HK-2 (cell line): ENCODE data around the gene BLCAP.
"Not testable (repeated sequence)": the region's sequence is repeated elsewhere in the genome, so short reads cannot be mapped to it uniquely, and the experiment has no call there.

Experiments
- DNase-seq: peaks from one replicate; pipeline ENCODE4 v3.0.0-alpha.2; 2018; ENCODE audit not compliant: unreplicated experiment

BLCAP gene

GRCh38 chr20:37484331-37484730 lies 43.3 kb downstream of the BLCAP start:
- DNase-seq, result no peak

- DNase-seq, result no peak
Measured at GRCh38 chr20:37481610-37482009, 46.1 kb downstream of the BLCAP start.

GRCh38 chr20:37480919-37481318 lies 46.8 kb downstream of the BLCAP start:
- DNase-seq, result no peak

GRCh38 chr20:37479925-37480691 lies 47.6 kb downstream of the BLCAP start:
- DNase-seq, result no peak

- no peak for DNase-seq
Measured at GRCh38 chr20:37479266-37479665, 48.4 kb downstream of the BLCAP start.

- DNase-seq, result no peak
Measured at GRCh38 chr20:37477041-37477440, 50.6 kb downstream of the BLCAP start.

- no peak for DNase-seq
Measured at GRCh38 chr20:37475252-37475651, 52.4 kb downstream of the BLCAP start.

- no peak for DNase-seq
Measured at GRCh38 chr20:37474386-37474785, 53.3 kb downstream of the BLCAP start.

GRCh38 chr20:37473249-37474000 lies 54.3 kb downstream of the BLCAP start:
- no peak for DNase-seq

GRCh38 chr20:37472435-37472834 lies 55.2 kb downstream of the BLCAP start:
- not testable (repeated sequence) for DNase-seq

GRCh38 chr20:37471741-37472235 lies 55.9 kb downstream of the BLCAP start:
- no peak for DNase-seq

GRCh38 chr20:37470190-37470589 lies 57.5 kb downstream of the BLCAP start:
- DNase-seq, result not testable (repeated sequence)

GRCh38 chr20:37469531-37469930 lies 58.1 kb downstream of the BLCAP start:
- no peak for DNase-seq

- DNase-seq, result no peak
Measured at GRCh38 chr20:37468886-37469285, 58.8 kb downstream of the BLCAP start.
